Putamen (tissue), 1 donor: ENCODE measurements around the gene MARCHF3.
"Not testable (repeated sequence)": the region's sequence is repeated elsewhere in the genome, so short reads cannot be mapped to it uniquely, and the experiment has no call there.

ENCODE experiments used
- DNase-seq: peaks from one replicate; pipeline ENCODE4 v3.0.0-alpha.2; 2016; ENCODE audit warnings: low spot score

The MARCHF3 gene

GRCh38 chr5:127030259-127031146, at the start of gene MARCHF3:
Gene MARCHF3, minus strand, starts transcription at chr5:127030558. Its CDS starts 112,387 bp downstream, at chr5:126918171.
- peak; percentile 93 for DNase-seq

- DNase-seq: no peak
These were observed 49.7 kb upstream of the MARCHF3 start for GRCh38 chr5:127079994-127080491.

- DNase-seq: no peak
These were observed 47.0 kb upstream of the MARCHF3 start for GRCh38 chr5:127077366-127077765.

GRCh38 chr5:127076315-127077129, 46.2 kb upstream of the MARCHF3 start:
- DNase-seq: no peak

GRCh38 chr5:127074466-127074865, 44.1 kb upstream of the MARCHF3 start:
- no peak for DNase-seq

- no peak for DNase-seq
These were observed 42.8 kb upstream of the MARCHF3 start, which contains the start of gene C5orf63 for GRCh38 chr5:127072861-127073846. Gene C5orf63, minus strand, starts transcription at chr5:127073502. Its CDS starts 14,507 bp downstream, at chr5:127058995.

GRCh38 chr5:127070243-127070642, 39.9 kb upstream of the MARCHF3 start:
- no peak for DNase-seq

- no peak for DNase-seq
These were observed 38.3 kb upstream of the MARCHF3 start for GRCh38 chr5:127068493-127069214.

- DNase-seq: no peak
These were observed 36.4 kb upstream of the MARCHF3 start for GRCh38 chr5:127066721-127067120.

- DNase-seq: no peak
These were observed 34.0 kb upstream of the MARCHF3 start for GRCh38 chr5:127064253-127064840.

- no peak for DNase-seq
These were observed 33.0 kb upstream of the MARCHF3 start for GRCh38 chr5:127063257-127063913.

GRCh38 chr5:127061956-127062355, 31.6 kb upstream of the MARCHF3 start:
- no peak for DNase-seq

- no peak for DNase-seq
These were observed 31.2 kb upstream of the MARCHF3 start for GRCh38 chr5:127061537-127061936.

- no peak for DNase-seq
These were observed 30.2 kb upstream of the MARCHF3 start for GRCh38 chr5:127060470-127060985.

- DNase-seq: no peak
These were observed 26.5 kb upstream of the MARCHF3 start for GRCh38 chr5:127056896-127057295.

- DNase-seq: no peak
These were observed 25.7 kb upstream of the MARCHF3 start for GRCh38 chr5:127055880-127056653.

GRCh38 chr5:127053551-127053950, 23.2 kb upstream of the MARCHF3 start:
- not testable (repeated sequence) for DNase-seq

GRCh38 chr5:127053049-127053448, 22.7 kb upstream of the MARCHF3 start:
- DNase-seq: no peak

GRCh38 chr5:127051591-127051990, 21.2 kb upstream of the MARCHF3 start:
- no peak for DNase-seq
